Measurements from ENCODE around the gene TAF11L13. TPM values are rescaled to one million over a fixed set of nuclear protein-coding genes. Genes with fewer than 3 reads are reported as not detected.
A peak's percentile ranks its signal among the peaks of the same experiment; 100 is the strongest.

TAF11L13 gene
- total and polyA plus RNA-seq, 11 donors: not detected

- Histone ChIP-seq H3K4me1 (no peaks in the 10 kb centered on the region), H3K9me3 (no peaks in the 10 kb centered on the region), H3K27me3 (no peaks in the 10 kb centered on the region), H3K4me3 (no peak overlapping the region), H3K36me3 (no peaks in the 10 kb centered on the region), H3K27ac (no peak overlapping the region)
- intact Hi-C loops (cut with DNase I): no loop called here
- no peak for DNase-seq
- 80 to 89% (median 88%) methylated on average over 12 to 17 of the region's 17 CpGs for WGBS, 4 donors
- no peak for TF ChIP-seq CTCF (IDR thresholded peaks at IDR 0.05)
- no peak for ATAC-seq
These were observed 16.8 kb upstream of the TAF11L13 start for GRCh38 chr5:17614872-17615605.

GRCh38 chr5:17619354-17619753 is 12.5 kb upstream of the TAF11L13 start:
- H3K9me3 ChIP-seq: peaks cover 0 to 4% (median 0%) of the 10 kb centered on the region in 12 donors
- no peak for TF ChIP-seq POLR2A (IDR thresholded peaks at IDR 0.05)
- TF ChIP-seq CTCF (IDR thresholded peaks at IDR 0.05): no peak
- H3K4me3 ChIP-seq: no peak overlapping the region
- no peak for ATAC-seq
- DNase-seq: no peak
- intact Hi-C loops (cut with DNase I): no loop called here
- H3K4me1 ChIP-seq: no peaks in the 10 kb centered on the region
- no peak overlapping the region for H3K27ac ChIP-seq
- 83 to 91% (median 86%) methylated on average over 3 of the region's 3 CpGs for WGBS, 4 donors
- no peaks in the 10 kb centered on the region for H3K36me3 ChIP-seq
- no peaks in the 10 kb centered on the region for H3K27me3 ChIP-seq

GRCh38 chr5:17620627-17621026 is 11.3 kb upstream of the TAF11L13 start:
- intact Hi-C loops (cut with DNase I): no loop called here
- H3K9me3 ChIP-seq: peaks cover 0 to 4% (median 0%) of the 10 kb centered on the region in 12 donors
- TF ChIP-seq CTCF (IDR thresholded peaks at IDR 0.05) (peak in 1 of 12 donors; percentile 12), POLR2A (IDR thresholded peaks at IDR 0.05) (no peak)
- DNase-seq: no peak
- no peak for ATAC-seq
- no peak overlapping the region for H3K27ac ChIP-seq
- no peaks in the 10 kb centered on the region for H3K27me3 ChIP-seq
- H3K4me3 ChIP-seq: no peak overlapping the region
- H3K36me3 ChIP-seq: no peaks in the 10 kb centered on the region
- H3K4me1 ChIP-seq: no peaks in the 10 kb centered on the region
- WGBS, 4 donors: 80 to 100% (median 86%) methylated on average over 1 to 17 of the region's 17 CpGs

- no peaks in the 10 kb centered on the region for H3K27me3 ChIP-seq
- intact Hi-C loops (cut with DNase I): no loop called here
- no peaks in the 10 kb centered on the region for H3K9me3 ChIP-seq
- H3K4me3 ChIP-seq: no peak overlapping the region
- ATAC-seq (no peak), DNase-seq (no peak)
- no peak overlapping the region for H3K27ac ChIP-seq
- H3K36me3 ChIP-seq: no peaks in the 10 kb centered on the region
- no peaks in the 10 kb centered on the region for H3K4me1 ChIP-seq
- 80 to 90% (median 86%) methylated on average over 6 to 11 of the region's 11 CpGs for WGBS, 4 donors
- TF ChIP-seq CTCF (IDR thresholded peaks at IDR 0.05): no peak
These were observed 6.2 kb upstream of the TAF11L13 start for GRCh38 chr5:17625686-17626085.

All from heart left ventricle (tissue), 16 donors.